Suprapubic skin (tissue), 4 donors: ENCODE data around the gene UQCRC1.

Experiments used
- CTCF ChIP-seq, 2 donors: fragments of 200-600 bp in 1 of 2; fragments of 450-650 bp in 1 of 2; sonication (generic) in 1 of 2; IDR thresholded peaks; one replicate each; pipeline ENCODE4 v1.5.1; 2016 to 2019; ENCODE audit warnings: antibody characterized with exemption in 2 of 2, mild to moderate bottlenecking in 1 of 2, moderate library complexity in 1 of 2
- EP300 ChIP-seq: sonication (generic); formaldehyde crosslinking; IDR thresholded peaks from one replicate; pipeline ENCODE4 v1.6.1; 2017; ENCODE audit warnings: antibody characterized with exemption
- POLR2A ChIP-seq, 2 donors: fragments of 450-650 bp; IDR thresholded peaks; one replicate each; pipeline ENCODE4 v1.6.1; 2017; ENCODE audit warnings: antibody characterized with exemption in 2 of 2, mild to moderate bottlenecking in 2 of 2, moderate library complexity in 2 of 2
- POLR2AphosphoS5 ChIP-seq, 3 donors: sonication (generic); formaldehyde crosslinking; IDR thresholded peaks; one replicate each; pipeline ENCODE4 v1.6.1; 2017; ENCODE audit warnings: antibody characterized with exemption in 3 of 3

DNA sequence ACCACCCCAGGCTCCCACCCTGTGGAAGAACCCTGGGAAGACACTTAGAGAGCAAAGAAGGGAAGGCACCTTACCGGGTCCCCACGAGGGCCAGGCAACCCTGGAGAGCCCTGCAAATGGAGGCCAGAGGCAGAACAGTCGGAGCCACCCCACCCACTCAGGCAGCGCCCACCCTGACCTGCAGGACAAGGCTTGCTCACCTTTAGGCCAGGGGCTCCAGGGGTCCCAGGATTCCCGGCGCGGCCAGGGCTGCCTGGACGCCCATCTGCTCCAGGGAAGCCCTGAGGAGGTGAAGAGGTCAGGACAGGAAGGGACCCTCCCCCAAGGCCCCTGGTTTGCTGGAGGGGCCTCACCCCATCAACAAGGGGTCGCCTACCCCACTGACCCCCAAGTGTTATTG, 24.6 kb downstream of the UQCRC1 start:
- no peak for TF ChIP-seq POLR2A (IDR thresholded peaks at IDR 0.05)
- TF ChIP-seq CTCF (IDR thresholded peaks at IDR 0.05) = no peak
- no peak for TF ChIP-seq EP300
- no peak for TF ChIP-seq POLR2AphosphoS5 (IDR thresholded peaks at IDR 0.05)
